Heart right ventricle (tissue), 16 donors: ENCODE data around the gene BRD3OS. TPM values are rescaled to one million over a fixed set of nuclear protein-coding genes. Genes with fewer than 3 reads are reported as not detected.

Experiments used
- ATAC-seq, 8 donors: fragments of 200-7000 bp; cut with Tn5 transposase; one replicate each; pipeline ENCODE4 v1.9.1; 2020; ENCODE audit warnings: mild to moderate bottlenecking in 8 of 8, moderate library complexity in 8 of 8, moderate number of reproducible peaks in 1 of 8
- DNase-seq, 2 donors: peaks; one replicate each; pipeline ENCODE4 v3.0.0-alpha.2; 2020
- H3K27ac ChIP-seq, 10 donors: fragments of 200-600 bp; sonication (generic) in 2 of 10; one replicate each; pipeline versions ENCODE4 v1.5.0 to v1.8.0; 2020 to 2022; ENCODE audit warnings: mild to moderate bottlenecking in 3 of 10
- H3K27me3 ChIP-seq, 7 donors: fragments of 200-600 bp; one replicate each; pipeline ENCODE4 v1.8.0; 2021 to 2022; ENCODE audit warnings: mild to moderate bottlenecking in 2 of 7
- H3K36me3 ChIP-seq, 9 donors: fragments of 200-600 bp; sonication (generic) in 1 of 9; one replicate each; pipeline versions ENCODE4 v1.5.0 to v1.8.0; 2020 to 2022; ENCODE audit warnings: mild to moderate bottlenecking in 2 of 9
- H3K4me1 ChIP-seq, 9 donors: fragments of 200-600 bp; sonication (generic) in 1 of 9; one replicate each; pipeline versions ENCODE4 v1.5.0 to v1.8.0; 2020 to 2022; ENCODE audit warnings: mild to moderate bottlenecking in 4 of 9
- H3K4me3 ChIP-seq, 10 donors: fragments of 200-600 bp; sonication (generic) in 2 of 10; one replicate each; pipeline versions ENCODE4 v1.5.0 to v1.8.0; 2020 to 2022; ENCODE audit warnings: mild to moderate bottlenecking in 7 of 10, moderate library complexity in 2 of 10
- H3K9me3 ChIP-seq, 11 donors: fragments of 200-600 bp in 10 of 11; sonication (generic) in 2 of 11; one replicate each; pipeline versions ENCODE4 v1.5.0 to v1.8.0; 2013 to 2022; ENCODE audit warnings: mild to moderate bottlenecking in 2 of 11, control low read depth in 1 of 11, moderate library complexity in 1 of 11
- CTCF ChIP-seq, 9 donors: fragments of 200-600 bp; sonication (generic) in 2 of 9; IDR thresholded peaks; one replicate each; pipeline versions ENCODE4 v1.5.0 to v1.8.0; 2021 to 2022; ENCODE audit warnings: antibody characterized with exemption in 9 of 9, mild to moderate bottlenecking in 5 of 9, moderate library complexity in 1 of 9
- WGBS, 2 donors: extraction: QIAGEN DNeasy Blood & Tissue Kit; methylation state at CpG; one replicate each; pipeline ENCODE4 v1.1.7; 2013; ENCODE audit warnings: inconsistent platforms in 1 of 2; 5-methylcytosine and 5-hydroxymethylcytosine counted together
- intact Hi-C, 10 donors: fragments of 100-400 bp; cut with DNase I; formaldehyde crosslinking; loops; one replicate each; pipeline versions ENCODE4 v1.11.1 to v1.14.2; 2022
- polyA plus RNA-seq, 2 donors: library from polyadenylated mRNA; stranded (reverse); fragments of 200-250 nt; gene quantifications; one replicate each; pipeline ENCODE4 v1.2.3, GENCODE V29; 2013
- total RNA-seq, 10 donors: library from RNA; stranded (reverse); fragmentation: NEBNext Ultra II Directional in 3 of 10; extraction: Animal tissue kit (Norgen Biotek cat#: 25700) in 3 of 10; gene quantifications; one replicate each; pipeline versions ENCODE4 v1.2.1 to v1.2.4, GENCODE V29; 2021 to 2023
- donor health status: Arrhythmogenic right ventricular cardiomyopathy.
- donor health status: ischemic (EF 13 %, LVEDD 7.1; RV severe dilation, severe dysfunction).
- donor health status: healthy with polysubstance abuse.
- donor health status: DM: no; HTN: yes; CAD: no.
- donor health status: DM: no; HTN: no; CAD: no.
- donor health status: ischemic (EF 25% LVEDD 6.9; RV normal size, moderate dysfunction).
- donor health status: ischemic (EF 25% LVEDD 5.7; RV mildly dilated, moderate dysfunction).
- donor health status: healthy.
- donor health status: DM: yes; HTN: yes; CAD: no.
- donor health status: Ischemic cardiomyopathy.
- donor health status: ischemic (EF 35%, LVEDD 5.7; RV mildly dilated, moderate dysfunction).
- donor health status: nonischemic (EF 11% LVEDD 7.7; RV severe dilation, severe dysfunction).
- donor health status: DM: yes; HTN: yes; CAD: no.
- donor health status: PGD.
- donor health status: ischemic (EF 29% LVEDD 5.4; RV normal size, mild dysfunction).
- donor health status: nonischemic (EF 23%, LVEDD 6.1; RV moderate dilation, normal function).

The BRD3OS gene
- total and polyA plus RNA-seq, 12 donors = 4.1 to 11.6 (median 7.0) TPM

GRCh38 chr9:133981958-133982681 is 43.2 kb upstream of the BRD3OS start:
- intact Hi-C loops = loop anchor here in 1 of 10 donors (5.0 kb wide), 1 partner anchor 35 kb away; no protein-coding TSS in a partner anchor
- no peak for ATAC-seq
- Histone ChIP-seq H3K9me3 (no peaks in the 10 kb centered on the region), H3K27ac (no peak overlapping the region), H3K36me3 (no peaks in the 10 kb centered on the region), H3K4me3 (no peak overlapping the region), H3K27me3 (no peaks in the 10 kb centered on the region), H3K4me1 (peaks cover 2 to 29% (median 18%) of the 10 kb centered on the region in 9 donors)
- DNase-seq = no peak
- TF ChIP-seq CTCF (IDR thresholded peaks at IDR 0.05) = no peak
- 90% methylated on average over 28 of the region's 28 CpGs for WGBS, 2 donors

- no peaks in the 10 kb centered on the region for H3K27me3 ChIP-seq
- ATAC-seq (no peak), DNase-seq (no peak)
- intact Hi-C loops = loop anchor here in 1 of 10 donors (5.0 kb wide), 1 partner anchor 36 kb away; no protein-coding TSS in a partner anchor
- WGBS, 2 donors = 89 to 92% methylated on average over 25 of the region's 25 CpGs
- peaks cover 2 to 29% (median 18%) of the 10 kb centered on the region in 9 donors for H3K4me1 ChIP-seq
- TF ChIP-seq CTCF (IDR thresholded peaks at IDR 0.05) = no peak
- H3K27ac ChIP-seq = no peak overlapping the region
- H3K9me3 ChIP-seq = no peaks in the 10 kb centered on the region
- no peak overlapping the region for H3K4me3 ChIP-seq
- no peaks in the 10 kb centered on the region for H3K36me3 ChIP-seq
Observed at GRCh38 chr9:133982971-133983720, 42.1 kb upstream of the BRD3OS start.

DNA sequence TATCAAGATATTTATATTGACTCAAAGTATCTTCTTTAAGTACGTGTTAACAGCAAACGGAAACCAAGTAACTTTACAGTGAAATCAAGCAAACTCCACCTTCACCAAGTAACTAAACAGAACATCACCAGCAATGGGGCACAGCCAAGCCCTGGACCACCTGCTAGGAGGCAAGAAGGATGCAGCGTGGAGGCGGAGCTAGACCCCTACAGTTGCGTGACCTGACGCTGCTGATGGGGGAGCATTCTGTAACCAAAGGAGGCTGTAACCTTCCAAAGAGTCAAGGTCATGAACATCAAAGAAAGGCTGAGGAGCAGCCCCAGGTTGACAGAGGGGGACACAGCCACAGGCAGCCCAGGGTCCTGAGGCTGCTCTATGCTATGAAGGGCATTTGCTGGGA is 39.2 kb upstream of the BRD3OS start:
- TF ChIP-seq CTCF (IDR thresholded peaks at IDR 0.05) = no peak
- WGBS, 2 donors = 77 to 97% methylated on average over 6 of the region's 6 CpGs
- DNase-seq = no peak
- Histone ChIP-seq H3K27ac (no peak overlapping the region), H3K9me3 (no peaks in the 10 kb centered on the region), H3K36me3 (no peaks in the 10 kb centered on the region), H3K4me3 (no peak overlapping the region), H3K4me1 (peaks cover 2 to 19% (median 7%) of the 10 kb centered on the region in 9 donors), H3K27me3 (peaks cover 0 to 11% (median 0%) of the 10 kb centered on the region in 7 donors)
- intact Hi-C loops = no loop called here
- ATAC-seq = no peak

DNA sequence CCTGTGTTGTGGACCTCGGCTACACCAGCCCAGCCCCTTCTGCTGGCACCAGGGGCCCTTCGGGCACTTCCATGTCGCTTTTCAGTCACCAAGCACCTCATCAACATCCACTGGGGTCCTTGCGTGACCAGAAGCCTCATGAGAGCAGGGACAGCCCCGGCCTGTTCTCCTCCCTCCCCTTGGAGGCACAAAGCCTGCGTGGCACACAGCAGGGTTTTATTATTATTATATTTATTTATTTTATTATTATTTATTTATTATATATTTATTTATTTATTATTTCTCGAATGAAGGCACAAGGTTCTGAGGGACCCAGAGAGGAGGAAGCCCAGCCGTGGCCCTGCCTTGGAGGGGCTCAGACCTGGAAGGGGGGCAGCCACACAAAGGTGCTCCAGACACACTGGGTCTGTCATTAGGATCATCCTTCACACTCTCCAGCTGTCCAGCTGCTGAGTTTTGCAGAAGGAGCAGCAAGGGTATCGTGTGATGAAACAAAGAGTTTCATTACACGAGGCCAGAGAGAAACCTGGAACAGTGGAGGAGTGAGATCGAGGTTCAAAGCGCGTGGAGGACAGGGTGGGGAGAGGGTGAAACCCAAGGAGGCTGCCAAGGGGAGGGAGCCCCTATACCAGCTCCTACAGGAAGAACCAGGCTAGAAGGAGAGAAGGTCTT is 38.4 kb upstream of the BRD3OS start:
- ATAC-seq = no peak

More for the DNA sequence above, 38.4 kb upstream of the BRD3OS start:
- Histone ChIP-seq H3K4me3 (no peak overlapping the region), H3K27ac (no peak overlapping the region), H3K36me3 (no peaks in the 10 kb centered on the region), H3K9me3 (no peaks in the 10 kb centered on the region), H3K27me3 (peaks cover 0 to 14% (median 0%) of the 10 kb centered on the region in 7 donors), H3K4me1 (peaks cover 3 to 21% (median 11%) of the 10 kb centered on the region in 9 donors)
- no peak for TF ChIP-seq CTCF (IDR thresholded peaks at IDR 0.05)
- WGBS, 2 donors = 95 to 97% methylated on average over 13 of the region's 13 CpGs
- DNase-seq = no peak
- intact Hi-C loops = no loop called here
